ENCODE measurements around the gene CUX1.

The CUX1 gene

GRCh38 chr7:102094316-102094650 lies 276.9 kb downstream of the CUX1 start:
- Histone ChIP-seq H3K27ac (ENCODE audit: low read depth, low read length) (no peak overlapping the region), H3K9me3 (ENCODE audit: control insufficient read depth, insufficient read depth, low read length) (no peaks in the 10 kb centered on the region), H3K4me2 (ENCODE audit: low read length) (no peak overlapping the region), H3K79me2 (ENCODE audit: control insufficient read depth, low read length) (peaks cover 56% of the 10 kb centered on the region), H3K4me1 (ENCODE audit: control insufficient read depth, low read length) (peaks cover 2% of the 10 kb centered on the region), H3F3A (ENCODE audit: control insufficient read depth, insufficient read depth) (no peaks in the 10 kb centered on the region), H4K20me1 (ENCODE audit: control insufficient read depth, insufficient read depth, low read depth, low read length) (0 out of 2 replicates have a peak, but pooled peaks cover 1% of the 10 kb centered on the region), H3K27me3 (ENCODE audit: control insufficient read depth, low read length) (no peaks in the 10 kb centered on the region), H3K4me3 (ENCODE audit: low read length) (no peak overlapping the region), H3K9me2 (replicated peaks; ENCODE audit: control insufficient read depth, low read length) (no peaks in the 10 kb centered on the region), H3K36me3 (ENCODE audit: control insufficient read depth, low read length) (peaks cover 58% of the 10 kb centered on the region)
- TF ChIP-seq CTCF (IDR thresholded peaks at IDR 0.05; ENCODE audit: low read depth, low read length, poor library complexity, severe bottlenecking) (no peak), EZH2phosphoT487 (IDR thresholded peaks at IDR 0.05; ENCODE audit: borderline replicate concordance, low read length) (no peak)

- H3K9me3 ChIP-seq (ENCODE audit: control insufficient read depth, insufficient read depth, low read length): no peaks in the 10 kb centered on the region
- H3F3A ChIP-seq (ENCODE audit: control insufficient read depth, insufficient read depth): no peaks in the 10 kb centered on the region
- peaks cover 46% of the 10 kb centered on the region for H3K79me2 ChIP-seq (ENCODE audit: control insufficient read depth, low read length)
- no peaks in the 10 kb centered on the region for H3K4me1 ChIP-seq (ENCODE audit: control insufficient read depth, low read length)
- no peak overlapping the region for H3K27ac ChIP-seq (ENCODE audit: low read depth, low read length)
- TF ChIP-seq CTCF (IDR thresholded peaks at IDR 0.05; ENCODE audit: low read depth, low read length, poor library complexity, severe bottlenecking) (no peak), EZH2phosphoT487 (IDR thresholded peaks at IDR 0.05; ENCODE audit: borderline replicate concordance, low read length) (no peak)
- no peaks in the 10 kb centered on the region for H4K20me1 ChIP-seq (ENCODE audit: control insufficient read depth, insufficient read depth, low read depth, low read length)
- H3K9me2 ChIP-seq (replicated peaks; ENCODE audit: control insufficient read depth, low read length): no peaks in the 10 kb centered on the region
- no peak overlapping the region for H3K4me3 ChIP-seq (ENCODE audit: low read length)
- peaks cover 64% of the 10 kb centered on the region for H3K36me3 ChIP-seq (ENCODE audit: control insufficient read depth, low read length)
- H3K4me2 ChIP-seq (ENCODE audit: low read length): no peak overlapping the region
- no peaks in the 10 kb centered on the region for H3K27me3 ChIP-seq (ENCODE audit: control insufficient read depth, low read length)
Measured at GRCh38 chr7:102095321-102096011, 278.0 kb downstream of the CUX1 start.

GRCh38 chr7:102096012-102096332 lies 278.5 kb downstream of the CUX1 start:
- Histone ChIP-seq H3K27ac (ENCODE audit: low read depth, low read length) (no peak overlapping the region), H3K9me3 (ENCODE audit: control insufficient read depth, insufficient read depth, low read length) (no peaks in the 10 kb centered on the region), H3K79me2 (ENCODE audit: control insufficient read depth, low read length) (peaks cover 41% of the 10 kb centered on the region), H3K36me3 (ENCODE audit: control insufficient read depth, low read length) (peaks cover 64% of the 10 kb centered on the region), H3K9me2 (replicated peaks; ENCODE audit: control insufficient read depth, low read length) (no peaks in the 10 kb centered on the region), H3K4me3 (ENCODE audit: low read length) (no peak overlapping the region), H3K4me1 (ENCODE audit: control insufficient read depth, low read length) (no peaks in the 10 kb centered on the region), H4K20me1 (ENCODE audit: control insufficient read depth, insufficient read depth, low read depth, low read length) (no peaks in the 10 kb centered on the region), H3K4me2 (ENCODE audit: low read length) (no peak overlapping the region), H3K27me3 (ENCODE audit: control insufficient read depth, low read length) (no peaks in the 10 kb centered on the region), H3F3A (ENCODE audit: control insufficient read depth, insufficient read depth) (no peaks in the 10 kb centered on the region)
- TF ChIP-seq CTCF (IDR thresholded peaks at IDR 0.05; ENCODE audit: low read depth, low read length, poor library complexity, severe bottlenecking): no peak
- no peak for TF ChIP-seq EZH2phosphoT487 (IDR thresholded peaks at IDR 0.05; ENCODE audit: borderline replicate concordance, low read length)
